ENCODE results near the gene DYNLRB1. TPM values are rescaled to one million over a fixed set of nuclear protein-coding genes. Genes with fewer than 3 reads are reported as not detected.

The DYNLRB1 gene
- total and polyA plus RNA-seq, 9 of the 15 experiments (the other 6 are each of a cell fraction or from before 2014, with no cell fraction given): 48.7 to 358 (median 121) TPM

DNA sequence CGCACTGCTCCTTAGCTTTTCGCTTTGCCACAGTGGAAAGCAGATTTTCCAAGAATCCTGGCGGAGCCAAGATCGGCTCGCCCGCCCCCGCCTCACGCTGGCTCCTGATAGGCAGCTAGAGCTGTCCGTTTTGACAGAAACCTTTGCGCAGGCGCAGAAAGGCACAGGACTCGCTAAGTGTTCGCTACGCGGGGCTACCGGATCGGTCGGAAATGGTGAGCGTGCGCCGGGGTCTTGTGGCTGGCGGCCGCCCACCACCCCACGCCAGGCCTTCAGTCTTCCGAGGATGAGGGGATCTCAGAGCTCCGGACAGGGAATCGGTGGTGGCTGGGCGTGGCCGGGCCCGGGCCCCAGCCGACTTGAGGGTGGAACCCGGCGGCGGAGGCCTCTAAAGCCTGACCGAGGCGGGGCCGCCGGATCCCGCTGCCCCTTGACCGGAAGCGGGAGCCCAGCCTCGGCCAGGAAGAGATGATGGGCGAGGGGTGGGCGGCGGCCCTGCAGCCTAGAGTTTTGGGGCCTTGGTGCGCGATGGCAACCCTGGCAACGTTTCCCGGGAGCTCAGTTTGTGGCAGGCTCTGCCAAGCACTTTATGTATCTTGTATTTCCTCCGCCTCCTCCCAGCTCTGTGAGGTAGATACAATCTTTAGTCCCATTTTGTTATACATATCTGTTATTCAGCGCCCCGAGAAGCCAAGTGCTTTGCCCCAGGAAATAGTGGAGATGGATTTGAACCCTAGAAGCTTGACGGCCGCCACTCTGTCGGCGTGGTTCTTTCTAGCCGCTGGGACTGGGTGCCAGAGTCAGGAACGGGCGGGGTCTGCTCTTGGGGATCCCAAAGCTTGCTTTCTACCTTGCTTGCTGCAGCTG is at the start of gene DYNLRB1 (continued):
- TF ChIP-seq POLR2G (IDR thresholded peaks at IDR 0.05; ENCODE audit: low read depth, low read length) (peak; percentile 94), PPARD (CRISPR knock-in tag; IDR thresholded peaks at IDR 0.05) (no peak), SUPT5H (IDR thresholded peaks at IDR 0.05) (peak; percentile 88), PBX2 (CRISPR knock-in tag; IDR thresholded peaks at IDR 0.05; ENCODE audit: low read depth) (peak; percentile 76), PBX2 (tag; conservative IDR thresholded peaks at IDR 0.05; ENCODE audit: low read depth) (peak; percentile 96), TAF7 (tag; IDR thresholded peaks at IDR 0.05) (0 out of 2 replicates have a peak, but pooled peaks have one; percentile 33), ARID1B (IDR thresholded peaks at IDR 0.05) (0 out of 2 replicates have a peak, but pooled peaks have one; percentile 9), CCNT2 (IDR thresholded peaks at IDR 0.05; ENCODE audit: borderline replicate concordance, extremely low read depth, insufficient read length, low read depth, low read length) (peak; percentile 70), NRF1 (conservative IDR thresholded peaks at IDR 0.05 in 1 of 2, IDR thresholded peaks at IDR 0.05 in 1 of 2) (peak; percentile 94 to 95), ERF (CRISPR knock-in tag; IDR thresholded peaks at IDR 0.05) (peak; percentile 52; the same call in 1 of the 2 replicates), RB1 (IDR thresholded peaks at IDR 0.05; ENCODE audit: low read depth) (peak; percentile 72; the same call in 1 of the 2 replicates), ZNF175 (CRISPR knock-in tag; IDR thresholded peaks at IDR 0.05; ENCODE audit: low read depth) (no peak), ZFX (CRISPR knock-in tag; IDR thresholded peaks at IDR 0.05) (peak; percentile 98), NBN (IDR thresholded peaks at IDR 0.05; ENCODE audit: low read depth) (0 out of 2 replicates have a peak, but pooled peaks have one; percentile 5), RREB1 (CRISPR knock-in tag; IDR thresholded peaks at IDR 0.05) (no peak), TARDBP (IDR thresholded peaks at IDR 0.05) (no peak), ETV1 (tag; conservative IDR thresholded peaks at IDR 0.05; ENCODE audit: low read depth) (peak; percentile 83)
- TF ChIP-seq, protein P1, sequence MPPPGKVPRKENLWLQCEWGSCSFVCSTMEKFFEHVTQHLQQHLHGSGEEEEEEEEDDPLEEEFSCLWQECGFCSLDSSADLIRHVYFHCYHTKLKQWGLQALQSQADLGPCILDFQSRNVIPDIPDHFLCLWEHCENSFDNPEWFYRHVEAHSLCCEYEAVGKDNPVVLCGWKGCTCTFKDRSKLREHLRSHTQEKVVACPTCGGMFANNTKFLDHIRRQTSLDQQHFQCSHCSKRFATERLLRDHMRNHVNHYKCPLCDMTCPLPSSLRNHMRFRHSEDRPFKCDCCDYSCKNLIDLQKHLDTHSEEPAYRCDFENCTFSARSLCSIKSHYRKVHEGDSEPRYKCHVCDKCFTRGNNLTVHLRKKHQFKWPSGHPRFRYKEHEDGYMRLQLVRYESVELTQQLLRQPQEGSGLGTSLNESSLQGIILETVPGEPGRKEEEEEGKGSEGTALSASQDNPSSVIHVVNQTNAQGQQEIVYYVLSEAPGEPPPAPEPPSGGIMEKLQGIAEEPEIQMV (tag; conservative IDR thresholded peaks at IDR 0.05; ENCODE audit: low read depth): no peak

All from K562 (cell line).